Dedifferentiated amniotic fluid mesenchymal stem cell (primary cell): ENCODE measurements around the gene PNMT.

ENCODE experiments used
- DNase-seq: peaks from one replicate; pipeline ENCODE4 v3.0.0-alpha.2; 2016; ENCODE audit errors: extremely low spot score

The PNMT gene

GRCh38 chr17:39669897-39670735 lies 1.9 kb downstream of the PNMT start:
- DNase-seq = no peak

GRCh38 chr17:39670746-39671145 lies 2.5 kb downstream of the PNMT start:
- no peak for DNase-seq

GRCh38 chr17:39671651-39672521 lies 3.6 kb downstream of the PNMT start:
- DNase-seq = no peak

GRCh38 chr17:39672522-39673334 lies 4.5 kb downstream of the PNMT start:
- no peak for DNase-seq

GRCh38 chr17:39673335-39674081 lies 5.3 kb downstream of the PNMT start:
- DNase-seq = no peak

- no peak for DNase-seq
These were observed 5.9 kb downstream of the PNMT start for GRCh38 chr17:39674179-39674578.

- DNase-seq = no peak
These were observed 6.6 kb downstream of the PNMT start for GRCh38 chr17:39674702-39675389.

GRCh38 chr17:39675390-39676082 lies 7.3 kb downstream of the PNMT start:
- no peak for DNase-seq

GRCh38 chr17:39676198-39676819 lies 8.1 kb downstream of the PNMT start:
- DNase-seq = no peak

- DNase-seq = no peak
These were observed 8.8 kb downstream of the PNMT start for GRCh38 chr17:39677072-39677471.

- no peak for DNase-seq
These were observed 9.5 kb downstream of the PNMT start for GRCh38 chr17:39677542-39678339.

- DNase-seq = no peak
These were observed 10.3 kb downstream of the PNMT start for GRCh38 chr17:39678340-39679116.

- no peak for DNase-seq
These were observed 11.4 kb downstream of the PNMT start for GRCh38 chr17:39679521-39680192.

- no peak for DNase-seq
These were observed 15.2 kb downstream of the PNMT start for GRCh38 chr17:39683295-39683939.

GRCh38 chr17:39684369-39685192 lies 16.3 kb downstream of the PNMT start:
- DNase-seq = no peak

GRCh38 chr17:39687101-39687545 lies 18.9 kb downstream of the PNMT start:
- no peak for DNase-seq
